Mesothelial cell of epicardium (in vitro differentiated cells): ENCODE measurements around the gene CENPN. TPM values are rescaled to one million over a fixed set of nuclear protein-coding genes. Genes with fewer than 3 reads are reported as not detected.

Source experiments
- DNase-seq, 2 experiments: peaks; one replicate each; pipeline ENCODE4 v3.0.0; 2021; ENCODE audit warnings: low spot score in 2 of 2; ENCODE audit not compliant: unreplicated experiment in 2 of 2
- H3K27ac Mint-ChIP-seq: 2 replicates; pipeline ENCODE4 v1.8.0; 2021; ENCODE audit warnings: mixed read lengths
- H3K27me3 Mint-ChIP-seq: 2 replicates; pipeline ENCODE4 v1.8.0; 2021; ENCODE audit warnings: low read depth, mixed read lengths
- H3K36me3 Mint-ChIP-seq: 2 replicates; pipeline ENCODE4 v1.8.0; 2021; ENCODE audit warnings: mixed read lengths
- H3K4me1 Mint-ChIP-seq: 2 replicates; pipeline ENCODE4 v1.8.0; 2021; ENCODE audit warnings: mixed read lengths
- H3K4me3 Mint-ChIP-seq: 2 replicates; pipeline ENCODE4 v1.8.0; 2021; ENCODE audit warnings: mild to moderate bottlenecking, moderate library complexity, mixed read lengths
- H3K9me3 Mint-ChIP-seq: 2 replicates; pipeline ENCODE4 v1.8.0; 2021; ENCODE audit warnings: mixed read lengths
- total RNA-seq: library from RNA; stranded (reverse); gene quantifications from 3 replicates; pipeline ENCODE4 v1.2.1, GENCODE V29; 2021
- TF ChIP-seq, protein P1 (sequence below): fragments of 200-600 bp; sonication (generic); IDR thresholded peaks from one replicate; pipeline ENCODE4 v1.5.0; 2021; ENCODE audit warnings: antibody characterized with exemption; ENCODE audit not compliant: unreplicated experiment

Gene CENPN
- total RNA-seq, 1 donor from 2014 or later, result 13.1 TPM

DNA sequence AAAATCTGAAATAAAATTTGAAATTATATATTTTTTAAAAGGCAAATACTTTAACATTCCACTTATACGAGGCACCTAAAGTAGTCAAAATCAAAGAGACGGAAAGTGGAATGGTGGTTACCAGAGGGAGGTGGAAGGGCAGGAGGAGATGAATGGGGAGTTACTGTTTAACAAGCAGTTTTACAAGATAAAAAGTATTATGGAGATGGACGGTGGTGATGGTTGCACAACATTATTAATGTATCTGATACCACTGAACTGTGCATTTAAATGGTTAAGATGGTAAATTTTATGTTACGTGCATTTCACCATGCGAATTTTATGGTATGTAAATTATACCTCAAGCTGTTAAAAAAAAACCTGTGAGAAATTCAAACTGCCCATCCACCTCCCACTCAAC lies 5.7 kb upstream of the CENPN start:
- H3K36me3 Mint-ChIP-seq, result no peaks in the 10 kb centered on the region
- peaks cover 6% of the 10 kb centered on the region for H3K9me3 Mint-ChIP-seq
- H3K4me1 Mint-ChIP-seq, result peaks cover 26% of the 10 kb centered on the region
- DNase-seq, result no peak
- H3K4me3 Mint-ChIP-seq, result no peak overlapping the region
- no peak overlapping the region for H3K27ac Mint-ChIP-seq
- TF ChIP-seq, protein P1, sequence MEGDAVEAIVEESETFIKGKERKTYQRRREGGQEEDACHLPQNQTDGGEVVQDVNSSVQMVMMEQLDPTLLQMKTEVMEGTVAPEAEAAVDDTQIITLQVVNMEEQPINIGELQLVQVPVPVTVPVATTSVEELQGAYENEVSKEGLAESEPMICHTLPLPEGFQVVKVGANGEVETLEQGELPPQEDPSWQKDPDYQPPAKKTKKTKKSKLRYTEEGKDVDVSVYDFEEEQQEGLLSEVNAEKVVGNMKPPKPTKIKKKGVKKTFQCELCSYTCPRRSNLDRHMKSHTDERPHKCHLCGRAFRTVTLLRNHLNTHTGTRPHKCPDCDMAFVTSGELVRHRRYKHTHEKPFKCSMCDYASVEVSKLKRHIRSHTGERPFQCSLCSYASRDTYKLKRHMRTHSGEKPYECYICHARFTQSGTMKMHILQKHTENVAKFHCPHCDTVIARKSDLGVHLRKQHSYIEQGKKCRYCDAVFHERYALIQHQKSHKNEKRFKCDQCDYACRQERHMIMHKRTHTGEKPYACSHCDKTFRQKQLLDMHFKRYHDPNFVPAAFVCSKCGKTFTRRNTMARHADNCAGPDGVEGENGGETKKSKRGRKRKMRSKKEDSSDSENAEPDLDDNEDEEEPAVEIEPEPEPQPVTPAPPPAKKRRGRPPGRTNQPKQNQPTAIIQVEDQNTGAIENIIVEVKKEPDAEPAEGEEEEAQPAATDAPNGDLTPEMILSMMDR, result no peak
- no peaks in the 10 kb centered on the region for H3K27me3 Mint-ChIP-seq

DNA sequence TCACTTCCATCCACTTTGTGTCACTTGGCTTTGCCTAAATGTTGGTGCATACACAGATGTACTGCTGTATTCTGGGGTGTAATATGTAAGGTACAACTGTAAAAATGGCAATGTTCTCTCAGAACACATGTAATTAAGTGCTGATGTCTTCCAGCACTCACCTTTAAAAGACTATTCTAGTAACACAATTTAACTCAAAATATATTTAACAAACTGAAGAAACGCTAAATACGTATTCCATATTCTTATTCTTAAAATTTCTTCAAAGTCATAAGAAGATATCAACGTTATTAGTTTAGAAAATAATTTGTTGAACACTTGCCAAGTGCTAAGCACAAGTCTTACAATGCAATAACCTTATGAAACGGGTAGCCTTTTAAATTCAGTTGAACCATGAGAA lies 4.0 kb upstream of the CENPN start:
- Mint-ChIP-seq H3K4me1 (peaks cover 16% of the 10 kb centered on the region), H3K9me3 (peaks cover 6% of the 10 kb centered on the region), H3K27me3 (no peaks in the 10 kb centered on the region), H3K4me3 (no peak overlapping the region), H3K27ac (no peak overlapping the region), H3K36me3 (no peaks in the 10 kb centered on the region)
- DNase-seq, result no peak
- TF ChIP-seq, protein P1, result no peak

DNA sequence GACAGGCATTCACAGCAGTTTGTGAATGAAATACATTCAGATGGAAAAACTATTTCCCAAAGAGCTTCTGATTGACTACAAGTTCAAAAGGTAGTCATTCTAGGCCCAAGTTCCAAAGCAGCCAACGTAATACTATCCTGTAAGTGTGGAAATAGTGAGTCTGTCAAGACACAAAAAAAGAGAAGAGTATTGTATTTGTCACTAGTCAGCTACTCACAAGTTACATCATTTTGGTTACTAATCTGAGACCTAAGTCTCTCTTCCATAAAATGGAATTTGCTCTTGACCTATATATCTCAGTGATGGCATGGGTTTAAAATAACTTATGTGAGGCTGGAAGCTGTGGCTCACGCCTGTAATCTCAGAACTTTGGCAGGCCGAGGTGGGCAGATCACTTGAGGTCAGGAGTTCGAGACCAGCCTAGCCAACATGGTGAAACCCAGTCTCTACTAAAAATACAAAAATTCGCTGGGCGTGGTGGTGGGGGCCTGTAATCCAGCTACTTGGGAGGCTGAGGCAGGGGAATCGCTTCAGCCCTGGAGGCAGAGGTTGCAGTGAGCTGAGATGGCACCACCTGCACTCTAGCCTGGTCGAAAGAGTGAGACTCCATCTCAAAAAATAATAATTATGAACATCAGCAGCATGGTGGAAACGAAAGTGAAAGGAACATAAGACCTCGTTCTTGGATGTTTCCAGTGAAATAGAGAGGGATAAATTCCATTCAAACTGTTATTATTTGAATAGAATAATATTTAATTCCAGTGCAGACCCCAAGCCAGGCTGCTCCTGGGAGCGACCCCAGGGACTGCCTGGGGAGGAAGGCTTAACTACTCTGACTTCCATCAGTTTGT lies 3.2 kb upstream of the CENPN start:
- no peak for DNase-seq
- TF ChIP-seq, protein P1, result no peak
- Mint-ChIP-seq H3K9me3 (peaks cover 3% of the 10 kb centered on the region), H3K27me3 (no peaks in the 10 kb centered on the region), H3K36me3 (no peaks in the 10 kb centered on the region), H3K4me1 (peaks cover 16% of the 10 kb centered on the region), H3K4me3 (no peak overlapping the region), H3K27ac (no peak overlapping the region)

DNA sequence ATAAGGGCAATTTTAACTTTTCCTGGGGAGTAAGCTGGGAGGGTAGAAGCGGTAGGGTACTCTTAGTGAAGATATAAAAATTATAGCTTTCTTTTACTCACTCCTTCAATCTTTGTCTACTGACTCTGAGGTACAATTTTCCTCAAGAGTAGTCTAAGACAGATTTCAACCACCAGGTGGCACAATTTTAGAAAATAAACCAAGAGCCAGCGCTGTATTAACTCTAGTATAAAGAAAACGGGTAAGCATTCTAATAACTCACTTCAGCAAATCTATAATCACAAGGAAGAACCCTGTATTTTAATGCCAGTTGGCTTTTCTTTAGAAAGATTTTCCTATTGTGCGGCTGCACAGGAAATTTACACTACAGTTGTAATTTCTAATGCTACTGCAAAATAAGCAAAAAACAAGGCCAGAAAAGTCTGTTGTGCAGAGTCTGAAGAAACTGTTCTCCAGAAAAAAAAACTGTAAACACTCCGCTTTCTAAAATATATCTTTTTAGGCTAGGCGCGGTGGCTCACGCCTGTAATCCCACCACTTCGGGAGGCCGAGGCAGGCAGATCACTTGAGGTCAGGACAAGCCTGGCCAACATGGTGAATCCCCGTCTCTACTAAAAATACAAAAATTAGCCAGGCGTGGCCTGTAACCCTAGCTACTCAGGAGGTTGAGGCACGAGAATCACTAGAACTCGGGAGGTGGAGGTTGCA lies 2.2 kb upstream of the CENPN start:
- Mint-ChIP-seq H3K4me1 (peaks cover 16% of the 10 kb centered on the region), H3K9me3 (no peaks in the 10 kb centered on the region), H3K36me3 (no peaks in the 10 kb centered on the region), H3K27ac (peak overlapping the region; percentile 40), H3K27me3 (no peaks in the 10 kb centered on the region), H3K4me3 (peak overlapping the region; percentile 55)
- TF ChIP-seq, protein P1, result peak; percentile 83
- DNase-seq, result no peak

DNA sequence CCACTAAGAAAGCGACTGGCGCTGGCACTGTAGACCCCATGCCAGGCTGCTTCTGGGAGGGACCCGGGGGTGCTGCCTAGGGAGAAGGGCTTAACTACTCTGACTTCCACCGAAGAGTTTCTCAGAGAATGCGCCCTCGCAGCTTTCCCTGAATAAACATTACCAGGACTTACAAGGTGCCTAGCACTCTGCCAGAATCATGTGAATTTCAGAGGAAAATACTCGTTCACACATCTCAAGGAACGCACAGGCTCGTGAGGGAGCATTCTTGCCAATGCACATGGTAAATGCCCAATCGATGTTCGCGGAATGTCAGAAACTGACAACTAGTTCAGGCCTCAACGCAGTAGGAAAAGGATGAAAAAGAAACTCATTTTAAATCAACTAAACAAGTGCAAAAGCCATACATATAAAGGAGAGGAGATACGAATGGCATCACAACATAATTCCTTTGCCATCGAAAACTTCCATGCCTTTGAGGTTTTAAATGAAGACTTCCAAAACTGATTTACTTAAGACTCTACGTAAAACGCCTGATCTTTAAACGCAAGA lies 1.3 kb upstream of the CENPN start:
- H3K9me3 Mint-ChIP-seq, result no peaks in the 10 kb centered on the region
- no peaks in the 10 kb centered on the region for H3K36me3 Mint-ChIP-seq
- TF ChIP-seq, protein P1, result no peak
- H3K4me1 Mint-ChIP-seq, result peaks cover 16% of the 10 kb centered on the region
- no peaks in the 10 kb centered on the region for H3K27me3 Mint-ChIP-seq
- peak overlapping the region; percentile 96 for H3K4me3 Mint-ChIP-seq
- DNase-seq, result no peak
- H3K27ac Mint-ChIP-seq, result peak overlapping the region; percentile 96
